K562 (cell line): ENCODE measurements around the gene CH25H. TPM values are rescaled to one million over a fixed set of nuclear protein-coding genes. Genes with fewer than 3 reads are reported as not detected.
A peak's percentile ranks its signal among the peaks of the same experiment; 100 is the strongest.

Experiments
- ATAC-seq: fragments of 200-7000 bp; cut with Tn5 transposase; 3 replicates; pipeline ENCODE4 v1.9.1; 2020; ENCODE audit warnings: moderate library complexity
- BruUV-seq: library from RNA; stranded (reverse); fragments of 400-500 nt; replicated peaks from 2 replicates; lab custom pipeline; 2021; lab: Mats Ljungman, UMichigan
- CTCF ChIA-PET: fragments of 300-600 bp; formaldehyde crosslinking; extraction: SDS; loops from one replicate; lab custom pipeline; 2021; ENCODE audit warnings: low intra/inter-chr PET ratio; lab: Yijun Ruan, JAX
- POLR2A ChIA-PET: fragments of 300-600, 350-650 bp; sonication (Branson Sonifier 250); formaldehyde crosslinking; extraction: SDS; loops from one replicate; lab custom pipeline; 2021; ENCODE audit warnings: antibody characterized with exemption, inconsistent platforms; lab: Yijun Ruan, JAX
- DNase-seq, 4 experiments: peaks; one replicate each; pipeline versions ENCODE4 v3.0.0 to v3.0.0-alpha.2; 2011 to 2018; ENCODE audit warnings: low spot score in 3 of 4, mixed read lengths in 3 of 4; ENCODE audit errors: extremely low read depth in 1 of 4
- FAIRE-seq: peaks from 2 replicates; lab custom pipeline; 2011; peaks lifted over from hg19 to GRCh38; lab: Jason Lieb, UNC
- H2AFZ ChIP-seq: 2 replicates; pipeline ENCODE4 v1.6.0; 2011; ENCODE audit warnings: low read depth, low read length, control low read depth, inconsistent platforms
- H3K27ac ChIP-seq: fragments of 200-600 bp; 3 replicates; pipeline ENCODE4 v1.8.0; 2011; ENCODE audit warnings: low read depth, mild to moderate bottlenecking, control low read depth, inconsistent platforms, low read length, moderate library complexity, mixed read lengths; ENCODE audit errors: extremely low read depth
- H3K27me3 ChIP-seq, 2 experiments: fragments of 300-600 bp in 1 of 2; 2 replicates in 1 of 2; 3 replicates in 1 of 2; pipeline versions ENCODE4 v1.6.0 to v1.8.0; 2011; ENCODE audit warnings: inconsistent platforms in 2 of 2, low read length in 2 of 2, mild to moderate bottlenecking in 1 of 2, mixed read lengths in 1 of 2, moderate library complexity in 1 of 2; ENCODE audit not compliant: control insufficient read depth in 2 of 2, insufficient read depth in 2 of 2
- H3K36me3 ChIP-seq: fragments of 300-600 bp; 3 replicates; pipeline ENCODE4 v1.8.0; 2011; ENCODE audit warnings: mild to moderate bottlenecking, low read length, inconsistent platforms; ENCODE audit not compliant: control insufficient read depth, insufficient read depth
- H3K4me1 ChIP-seq, 2 experiments: fragments of 200-600 bp in 1 of 2; replicated peaks in 1 of 2; 2 replicates in 1 of 2; 3 replicates in 1 of 2; pipeline versions ENCODE4 v1.5.1 to v1.8.0; 2011; ENCODE audit warnings: inconsistent platforms in 2 of 2, low read length in 2 of 2, mild to moderate bottlenecking in 1 of 2, mixed read lengths in 1 of 2, moderate library complexity in 1 of 2; ENCODE audit not compliant: control insufficient read depth in 2 of 2, insufficient read depth in 2 of 2
- H3K4me2 ChIP-seq: 2 replicates; pipeline ENCODE4 v1.6.1; 2011; ENCODE audit warnings: low read length, control low read depth, inconsistent platforms, mixed read lengths; ENCODE audit not compliant: insufficient read depth
- H3K4me3 ChIP-seq: fragments of 200-600 bp; sonication (generic), shearing (Covaris generic); 2 replicates; pipeline ENCODE4 v1.5.1; 2016; ENCODE audit warnings: control low read depth, inconsistent platforms
- H3K79me2 ChIP-seq: fragments of 200-600 bp; 3 replicates; pipeline ENCODE4 v1.8.0; 2011; ENCODE audit warnings: low read length, inconsistent platforms; ENCODE audit not compliant: control insufficient read depth, insufficient read depth
- H3K9ac ChIP-seq, 2 experiments: 2 replicates each; pipeline versions ENCODE4 v1.6.0 to v1.6.1; 2011; ENCODE audit warnings: low read depth in 2 of 2, low read length in 2 of 2, control low read depth in 1 of 2, inconsistent platforms in 1 of 2, mild to moderate bottlenecking in 1 of 2, mixed read lengths in 1 of 2; ENCODE audit not compliant: insufficient read depth in 1 of 2
- H3K9me1 ChIP-seq: one replicate; pipeline ENCODE4 v1.6.0; 2011; ENCODE audit warnings: inconsistent platforms, mild to moderate bottlenecking, low read length, moderate library complexity; ENCODE audit not compliant: control insufficient read depth, insufficient read depth
- H3K9me3 ChIP-seq: replicated peaks from 2 replicates; pipeline ENCODE4 v1.5.1; 2011; ENCODE audit warnings: low read depth, low read length, inconsistent platforms; ENCODE audit not compliant: control insufficient read depth, insufficient read depth
- H4K20me1 ChIP-seq: replicated peaks from 2 replicates; pipeline ENCODE4 v1.6.1; 2011; ENCODE audit warnings: low read length, inconsistent platforms, mixed read lengths; ENCODE audit not compliant: control insufficient read depth, insufficient read depth
- C11orf30 ChIP-seq: fragments of 450-650 bp; IDR thresholded peaks from 2 replicates; pipeline ENCODE4 v1.6.1; 2016; ENCODE audit warnings: low read depth, mild to moderate bottlenecking
- CC2D1A ChIP-seq: fragments of 450-650 bp; IDR thresholded peaks from 2 replicates; pipeline ENCODE4 v1.6.1; 2017; ENCODE audit warnings: mild to moderate bottlenecking
- FOXM1 ChIP-seq, 2 experiments: fragments of 450-650 bp in 1 of 2; sonication (generic) in 1 of 2; formaldehyde crosslinking in 1 of 2; IDR thresholded peaks; 2 replicates each; pipeline versions ENCODE4 v1.6.1 to v1.9.0; 2017 to 2022; ENCODE audit warnings: low read depth in 2 of 2, mild to moderate bottlenecking in 2 of 2, missing genetic modification reagents in 1 of 2, moderate library complexity in 1 of 2
- HDAC6 ChIP-seq: IDR thresholded peaks from 2 replicates; pipeline ENCODE4 v1.6.1; 2012; ENCODE audit warnings: low read depth, mild to moderate bottlenecking, control low read depth, inconsistent platforms, low read length, moderate library complexity
- HEY1 ChIP-seq: fragments of 250-450 bp; sonication (Bioruptor Pico); IDR thresholded peaks from 2 replicates; pipeline ENCODE4 v1.5.0; 2020; ENCODE audit warnings: mild to moderate bottlenecking, moderate library complexity, borderline replicate concordance
- KLF10 ChIP-seq: fragments of 250-450 bp; sonication (Bioruptor Pico); IDR thresholded peaks from 2 replicates; pipeline ENCODE4 v1.6.1; 2021; ENCODE audit warnings: matching md5 sums
- MAFG ChIP-seq: fragments of 450-650 bp; conservative IDR thresholded peaks from 2 replicates; pipeline ENCODE4 v1.6.1; 2016; ENCODE audit warnings: missing genetic modification characterization, missing compliant biosample characterization
- MAFK ChIP-seq: IDR thresholded peaks from 2 replicates; pipeline ENCODE4 v1.6.1; 2011; ENCODE audit warnings: low read length, improper control_type of control experiment
- NFE2 ChIP-seq: IDR thresholded peaks from 2 replicates; pipeline ENCODE4 v1.6.1; 2014; ENCODE audit warnings: antibody characterized with exemption, low read depth
- RFX1 ChIP-seq: fragments of 450-650 bp; IDR thresholded peaks from 2 replicates; pipeline ENCODE4 v1.6.1; 2016; ENCODE audit warnings: mild to moderate bottlenecking, moderate library complexity
- SMAD4 ChIP-seq: fragments of 250-450 bp; sonication (Bioruptor Pico); conservative IDR thresholded peaks from 2 replicates; pipeline ENCODE4 v1.8.0; 2021; ENCODE audit warnings: inconsistent platforms, mild to moderate bottlenecking, moderate library complexity
- ZNF316 ChIP-seq: fragments of 450-650 bp; IDR thresholded peaks from 2 replicates; pipeline ENCODE4 v1.6.1; 2016
- ZNF696 ChIP-seq: fragments of 250-450 bp; sonication (Bioruptor Pico); conservative IDR thresholded peaks from 2 replicates; pipeline ENCODE4 v1.4.0; 2020; ENCODE audit warnings: mild to moderate bottlenecking, moderate library complexity
- ZNF699 ChIP-seq: fragments of 250-450 bp; sonication (Bioruptor Pico); IDR thresholded peaks from 2 replicates; pipeline ENCODE4 v1.8.0; 2021; ENCODE audit warnings: mild to moderate bottlenecking, moderate library complexity; ENCODE audit not compliant: insufficient replicate concordance
- in situ Hi-C: fragments of 300-500 bp; cut with MboI; formaldehyde crosslinking; loops from 4 replicates; pipeline ENCODE4 v1.15.0; 2018; ENCODE audit warnings: inconsistent platforms, mixed read lengths
- intact Hi-C: fragments of 100-400 bp; cut with micrococcal nuclease; formaldehyde crosslinking; loops from 2 replicates; pipeline ENCODE4 v1.14.2; 2022
- polyA plus RNA-seq, 8 experiments: library from polyadenylated mRNA; depleted of rRNA in 4 of 8; stranded (reverse) in 5 of 8; unstranded in 3 of 8; fragments of >200 nt; fragmentation: Nextera tagmentation in 2 of 8; fragmentation: Illumina TruSeq in 1 of 8; extraction: Ambion mirVana in 2 of 8; extraction: Trizol in 1 of 8; gene quantifications; 2 replicates each; pipeline versions ENCODE4 v1.2.1 to v1.2.3, GENCODE V29; 2011 to 2014; ENCODE audit warnings: inconsistent platforms in 1 of 8, missing spikeins in 1 of 8
- total RNA-seq, 7 experiments: library from RNA; depleted of rRNA in 6 of 7; stranded (reverse); fragments of >200 nt in 6 of 7; fragmentation: Illumina TruSeq in 2 of 7; extraction: Trizol in 2 of 7; gene quantifications; 2 replicates each; pipeline versions ENCODE4 v1.2.1 to v1.2.3, GENCODE V29; 2011 to 2021; ENCODE audit warnings: low replicate concordance in 1 of 7
- TF ChIP-seq, protein P1 (sequence below): fragments of 250-450 bp; sonication (Bioruptor Pico); IDR thresholded peaks from 2 replicates; pipeline ENCODE4 v1.5.0; 2021

CH25H gene
- total and polyA plus RNA-seq, 9 of the 15 experiments (the other 6 are each of a cell fraction or from before 2014, with no cell fraction given) = not detected

DNA sequence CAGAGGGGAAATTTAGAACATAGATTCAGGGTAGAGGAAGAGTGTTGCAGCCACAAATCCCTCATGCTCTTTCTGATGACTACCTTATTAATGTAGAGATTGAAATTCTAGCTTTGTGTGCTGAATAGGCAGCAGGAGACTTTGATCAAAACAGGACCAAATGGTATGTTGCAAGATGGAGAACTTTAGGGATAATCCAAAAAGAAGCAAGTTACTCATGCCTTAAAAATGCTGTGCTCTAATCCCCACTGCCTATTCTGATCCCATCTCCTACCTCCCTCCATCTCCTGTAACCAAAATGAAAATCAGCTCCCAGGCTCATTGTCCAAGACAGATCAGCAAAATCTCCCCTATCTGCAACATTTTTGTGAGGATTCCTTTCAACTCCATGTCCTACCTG lies 31.3 kb downstream of the CH25H start (continued):
- TF ChIP-seq ZNF699 (CRISPR knock-in tag) = no peak
- TF ChIP-seq, protein P1, sequence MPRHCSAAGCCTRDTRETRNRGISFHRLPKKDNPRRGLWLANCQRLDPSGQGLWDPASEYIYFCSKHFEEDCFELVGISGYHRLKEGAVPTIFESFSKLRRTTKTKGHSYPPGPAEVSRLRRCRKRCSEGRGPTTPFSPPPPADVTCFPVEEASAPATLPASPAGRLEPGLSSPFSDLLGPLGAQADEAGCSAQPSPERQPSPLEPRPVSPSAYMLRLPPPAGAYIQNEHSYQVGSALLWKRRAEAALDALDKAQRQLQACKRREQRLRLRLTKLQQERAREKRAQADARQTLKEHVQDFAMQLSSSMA = no peak

DNA sequence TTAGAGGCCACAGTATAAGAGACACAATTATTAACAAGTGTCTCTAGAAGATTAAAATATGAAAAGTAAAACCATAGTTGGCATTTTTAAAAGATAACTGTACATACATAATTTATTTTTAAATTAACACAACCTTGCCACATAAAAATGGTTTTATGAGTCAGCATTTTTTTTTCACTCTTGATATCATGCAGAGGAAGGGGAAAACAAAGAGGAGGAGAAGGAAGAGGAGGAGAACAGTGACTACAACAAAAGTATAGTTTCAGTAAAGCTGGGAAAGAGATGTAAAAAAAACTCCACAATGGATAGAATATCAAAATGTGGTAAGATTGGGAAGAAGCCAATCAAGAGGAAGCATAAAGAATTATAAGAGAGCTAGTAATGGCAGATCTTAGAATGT lies 34.0 kb downstream of the CH25H start:
- no peak for TF ChIP-seq FOXM1 (IDR thresholded peaks at IDR 0.05; ENCODE audit: low read depth)
- TF ChIP-seq FOXM1 (CRISPR knock-in tag; IDR thresholded peaks at IDR 0.05; ENCODE audit: low read depth) = no peak
- TF ChIP-seq C11orf30 = peak; percentile 65
- TF ChIP-seq ZNF696 (CRISPR knock-in tag) = no peak
- no peak for TF ChIP-seq CC2D1A
- TF ChIP-seq ZNF316 = peak; percentile 79
- no peak for TF ChIP-seq HDAC6
- no peak for TF ChIP-seq HEY1
- no peak for TF ChIP-seq KLF10
- TF ChIP-seq SMAD4 (CRISPR knock-in tag) = no peak
- no peak for TF ChIP-seq RFX1
- 0 out of 2 replicates have a peak, but pooled peaks have one; percentile 33 for TF ChIP-seq NFE2
- peak; percentile 90 for TF ChIP-seq MAFG (tag)
- peak; percentile 27; the same call in 1 of the 2 replicates for TF ChIP-seq MAFK
- no peak for FAIRE-seq
- Histone ChIP-seq H3K9me1 (no peaks in the 10 kb centered on the region), H3K9me3 (no peaks in the 10 kb centered on the region), H3K36me3 (no peaks in the 10 kb centered on the region), H3K27me3 (no peaks in the 10 kb centered on the region), H3K9ac (no peak overlapping the region), H3K79me2 (no peaks in the 10 kb centered on the region), H3K4me3 (no peak overlapping the region), H2AFZ (no peak overlapping the region), H3K4me1 (no peaks in the 10 kb centered on the region), H3K4me2 (no peak overlapping the region), H3K27ac (no peak overlapping the region), H4K20me1 (no peaks in the 10 kb centered on the region)
- intact Hi-C loops = no loop called here
- no peak for DNase-seq
- ChIA-PET CTCF (no interaction called here), POLR2A (no interaction called here)
- no peak for ATAC-seq
- in situ Hi-C loops = no loop called here
- no TSS peak for BruUV-seq
